HG02884 (cell line): ENCODE results near the gene BTF3L4.
"Not testable (repeated sequence)": the region's sequence is repeated elsewhere in the genome, so short reads cannot be mapped to it uniquely, and the experiment has no call there.

Experiments
- ATAC-seq: cut with Tn5 transposase; IDR thresholded peaks from one replicate; pipeline ENCODE4 v1.9.1; 2021; ENCODE audit warnings: mild to moderate bottlenecking, moderate library complexity; ENCODE audit not compliant: unreplicated experiment

BTF3L4 gene

DNA sequence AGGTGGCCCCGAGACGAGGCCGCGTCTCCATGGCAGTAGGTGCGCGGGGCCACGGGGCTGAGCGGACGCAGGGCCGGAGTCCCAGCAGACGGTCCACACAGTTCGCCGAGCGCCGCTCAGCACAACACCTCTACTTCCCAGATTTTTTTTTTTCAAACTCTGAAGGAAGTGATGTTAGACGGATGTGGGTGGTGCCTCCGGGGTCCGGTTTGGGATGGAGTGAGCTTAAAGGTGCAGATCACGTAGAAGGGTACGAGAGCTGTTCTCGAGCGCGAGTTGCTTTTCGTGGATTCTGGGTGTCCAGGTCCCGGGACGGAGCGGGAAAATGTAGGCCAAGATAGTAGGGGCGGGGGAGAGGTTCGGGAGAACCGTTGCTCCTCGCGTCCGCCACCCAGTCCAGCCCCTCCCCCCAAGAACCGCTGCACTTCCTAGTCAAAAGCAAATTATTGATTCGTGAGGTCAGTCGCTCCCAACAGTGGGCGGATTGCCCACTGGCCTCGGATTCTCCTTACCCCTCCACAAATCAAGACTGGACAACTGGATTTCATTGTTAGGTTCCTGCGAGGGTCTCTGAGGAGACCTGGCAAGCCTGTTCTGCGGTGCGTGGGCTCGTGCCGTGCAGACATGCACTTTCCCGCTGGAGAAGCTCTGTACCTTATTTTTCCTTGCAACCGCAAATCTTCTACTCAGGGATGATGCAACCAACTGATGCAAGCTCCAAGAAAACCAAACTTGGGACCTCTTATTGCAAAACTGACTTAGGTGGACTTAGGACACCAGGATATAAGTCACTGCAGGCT is 829 bp upstream of the BTF3L4 start, which contains the start of gene TXNDC12:
TSS of gene TXNDC12 (minus strand) at position 126 of the 800 bp plus-strand sequence. CDS start at position 31, 95 bp downstream.
- no peak for ATAC-seq

- no peak for ATAC-seq
Measured at GRCh38 chr1:52055866-52056162, 281 bp upstream of the BTF3L4 start.

DNA sequence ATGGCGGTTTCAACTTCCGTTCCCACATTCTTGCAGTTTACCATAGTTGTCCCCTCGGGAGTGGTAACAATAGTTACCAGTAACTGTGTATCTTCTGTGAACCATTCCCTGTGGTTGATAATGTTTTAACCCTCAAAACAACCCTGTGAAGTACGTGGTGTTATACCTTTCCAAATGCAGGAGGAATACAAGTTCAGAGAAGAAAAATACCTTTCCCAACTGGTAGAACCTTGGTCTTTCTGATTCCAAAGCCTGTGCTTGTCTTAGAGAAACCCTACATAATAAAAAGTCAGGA is 789 bp downstream of the BTF3L4 start:
- peak; percentile 31 for ATAC-seq

DNA sequence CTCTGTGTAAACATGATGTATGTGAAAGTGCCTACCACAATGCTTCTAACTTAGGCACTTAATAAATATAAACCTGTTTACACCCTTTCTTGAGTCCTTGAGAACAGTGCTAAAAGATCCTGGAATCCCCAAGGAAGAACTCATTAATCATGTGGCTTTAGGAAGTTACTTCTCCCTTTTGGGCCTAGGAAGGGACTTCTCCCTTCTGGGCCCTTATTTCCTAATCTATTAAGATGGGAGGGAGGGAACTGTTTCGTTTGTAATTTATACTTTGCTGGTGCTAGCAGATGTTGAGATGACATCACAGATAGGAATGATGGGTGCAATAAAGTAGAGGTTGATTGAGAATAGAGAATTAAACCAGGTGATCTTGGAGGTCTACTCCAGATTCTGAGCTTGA is 1.2 kb downstream of the BTF3L4 start:
- no peak for ATAC-seq

DNA sequence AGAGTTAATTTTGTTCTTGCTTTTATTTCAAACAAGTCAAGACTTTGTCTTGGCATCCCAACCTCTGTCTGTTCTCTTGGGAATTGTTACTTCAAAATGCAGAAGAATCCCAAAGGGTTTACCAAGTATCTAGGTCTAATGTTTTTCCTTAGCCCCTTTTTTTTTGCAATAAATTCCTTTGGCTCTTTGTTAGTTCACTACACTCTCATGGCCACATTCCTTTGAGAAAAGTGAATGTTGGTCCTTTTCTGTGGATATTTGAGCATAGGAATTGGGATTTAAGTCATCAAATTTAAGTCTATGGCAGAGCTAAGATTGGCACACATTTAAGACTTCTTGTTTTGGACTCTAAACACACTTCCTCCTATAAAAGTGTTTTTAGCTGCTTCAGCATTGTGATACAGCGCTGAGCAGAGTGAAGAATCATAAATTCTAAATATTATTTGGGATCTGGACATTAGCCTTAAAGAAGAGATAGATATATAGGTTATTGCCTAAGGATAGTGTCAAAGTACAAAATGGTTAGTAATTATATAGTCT is 1.9 kb downstream of the BTF3L4 start:
- ATAC-seq, result no peak

GRCh38 chr1:52059321-52059720 is 3.2 kb downstream of the BTF3L4 start:
- ATAC-seq, result no peak

GRCh38 chr1:52059888-52060287 is 3.8 kb downstream of the BTF3L4 start:
- no peak for ATAC-seq

DNA sequence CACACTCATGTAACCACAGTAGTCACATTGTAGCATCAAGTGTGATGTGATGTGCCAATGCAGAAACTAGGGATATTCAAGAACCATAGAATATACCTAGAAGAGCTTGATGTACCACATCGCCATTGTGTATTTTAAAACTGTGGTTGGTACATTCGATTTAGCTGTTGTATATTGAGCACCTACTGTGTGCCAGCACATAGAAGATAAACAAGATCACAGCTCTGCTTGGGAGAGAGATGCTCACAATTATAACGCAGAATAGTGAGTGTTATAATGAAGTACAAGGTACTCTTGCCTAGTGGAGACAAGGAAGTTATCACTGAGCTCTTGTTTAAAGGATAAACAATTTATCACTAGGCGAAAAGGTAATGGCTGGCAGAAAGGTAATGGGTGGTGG is 4.7 kb downstream of the BTF3L4 start:
- ATAC-seq, result no peak

DNA sequence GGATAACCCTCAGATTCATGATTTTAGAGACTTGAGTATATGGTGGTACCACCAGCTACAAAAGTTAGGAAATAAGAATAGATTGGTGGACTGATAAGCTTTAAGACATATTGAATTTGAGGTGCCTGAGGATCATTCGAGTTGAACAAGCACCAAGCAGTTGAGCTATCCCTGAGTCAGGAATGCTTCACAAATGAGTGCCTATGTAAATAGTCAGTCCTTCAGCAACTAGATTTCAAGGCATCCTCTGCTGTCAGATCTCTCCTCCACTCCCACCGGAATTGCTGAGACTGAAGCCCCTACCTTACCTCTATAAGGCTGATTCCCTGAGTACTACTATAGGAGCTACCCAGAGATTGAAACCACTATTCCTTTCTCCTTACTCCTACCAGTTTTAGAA is 7.1 kb downstream of the BTF3L4 start:
- no peak for ATAC-seq

- ATAC-seq, result no peak
Measured at GRCh38 chr1:52070704-52071103, 14.6 kb downstream of the BTF3L4 start.

DNA sequence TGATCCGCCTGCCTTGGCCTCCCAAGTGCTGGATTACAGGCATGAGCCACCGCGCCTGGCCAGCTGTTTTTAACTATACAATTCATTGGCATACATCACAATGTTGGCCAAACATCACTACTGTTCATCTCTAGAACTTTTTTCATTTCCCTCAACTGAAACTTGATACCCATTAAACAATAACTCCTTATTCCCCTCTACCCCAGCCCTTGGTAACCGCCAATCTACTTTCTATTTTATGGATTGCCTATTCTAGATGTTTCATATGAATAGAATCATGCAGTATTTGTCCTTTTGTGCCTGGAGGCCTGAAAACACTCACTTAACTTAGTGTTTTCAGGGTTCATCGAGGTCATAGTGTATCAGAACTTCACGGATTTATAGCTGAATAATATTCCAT is 16.2 kb downstream of the BTF3L4 start:
- no peak for ATAC-seq

DNA sequence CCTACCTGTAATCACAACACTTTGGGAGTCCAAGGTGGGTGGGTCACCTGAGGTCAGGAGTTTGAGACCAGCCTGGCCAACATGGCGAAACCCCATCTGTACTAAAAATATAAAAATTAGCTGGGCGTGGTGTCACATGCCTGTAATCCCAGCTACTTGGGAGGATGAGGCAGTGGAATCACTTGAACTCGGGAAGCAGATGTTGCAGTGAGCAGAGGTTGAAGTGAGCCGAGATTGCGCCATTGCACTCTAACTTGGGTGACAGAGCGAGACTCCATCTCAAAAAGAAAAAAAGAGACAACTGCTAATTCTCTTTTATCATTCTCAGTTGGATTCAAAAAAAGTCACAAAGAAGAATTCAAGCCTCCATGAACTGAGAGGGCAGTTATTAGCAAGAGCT is 21.2 kb downstream of the BTF3L4 start:
- ATAC-seq, result not testable (repeated sequence)

GRCh38 chr1:52080014-52080415 is 23.9 kb downstream of the BTF3L4 start:
- no peak for ATAC-seq

GRCh38 chr1:52087892-52088291 is 31.8 kb downstream of the BTF3L4 start:
- ATAC-seq, result not testable (repeated sequence)

- not testable (repeated sequence) for ATAC-seq
Measured at GRCh38 chr1:52094300-52094699, 38.2 kb downstream of the BTF3L4 start.

DNA sequence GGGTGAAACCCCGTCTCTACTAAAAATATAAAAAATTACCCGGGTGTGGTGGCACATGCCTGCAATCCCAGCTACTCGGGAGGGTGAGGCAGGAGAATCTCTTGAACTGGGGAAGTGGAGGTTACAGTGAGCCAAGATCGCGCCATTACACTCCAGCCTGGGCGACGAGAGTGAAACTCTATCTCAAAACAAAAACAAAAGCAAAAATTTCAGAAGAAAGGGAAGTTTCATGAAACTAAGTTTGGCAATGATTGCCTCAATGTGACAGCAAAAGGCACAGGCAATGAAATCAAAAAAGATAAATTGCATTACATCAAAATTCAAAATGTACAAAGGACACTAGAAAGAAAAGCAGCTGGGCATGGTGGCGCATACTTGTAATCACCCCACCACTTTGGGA is 40.1 kb downstream of the BTF3L4 start:
- ATAC-seq, result no peak

GRCh38 chr1:52098139-52098871 is 42.2 kb downstream of the BTF3L4 start:
- ATAC-seq, result no peak

- no peak for ATAC-seq
Measured at GRCh38 chr1:52102336-52103013, 46.4 kb downstream of the BTF3L4 start.

DNA sequence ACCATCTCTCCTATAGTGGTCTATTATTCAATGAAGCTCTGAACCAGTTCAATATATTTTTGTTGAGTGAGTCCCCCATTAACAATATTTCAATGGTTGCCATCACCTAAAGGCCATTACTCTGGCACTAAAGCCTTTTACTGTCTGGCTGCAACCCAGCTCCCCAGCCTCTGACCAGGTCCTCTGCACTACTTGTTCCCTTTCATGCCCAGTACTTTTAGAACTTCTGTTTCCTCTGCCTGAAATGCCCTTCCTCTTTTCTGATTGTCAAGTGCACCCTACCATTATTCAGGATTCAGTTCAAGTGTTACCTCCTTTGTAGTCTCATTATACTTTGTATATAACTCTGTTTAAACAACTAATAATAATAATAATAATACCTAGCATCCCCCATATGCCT is 55.4 kb downstream of the BTF3L4 start:
- no peak for ATAC-seq

- ATAC-seq, result no peak
Measured at GRCh38 chr1:52112489-52112888, 56.4 kb downstream of the BTF3L4 start.

DNA sequence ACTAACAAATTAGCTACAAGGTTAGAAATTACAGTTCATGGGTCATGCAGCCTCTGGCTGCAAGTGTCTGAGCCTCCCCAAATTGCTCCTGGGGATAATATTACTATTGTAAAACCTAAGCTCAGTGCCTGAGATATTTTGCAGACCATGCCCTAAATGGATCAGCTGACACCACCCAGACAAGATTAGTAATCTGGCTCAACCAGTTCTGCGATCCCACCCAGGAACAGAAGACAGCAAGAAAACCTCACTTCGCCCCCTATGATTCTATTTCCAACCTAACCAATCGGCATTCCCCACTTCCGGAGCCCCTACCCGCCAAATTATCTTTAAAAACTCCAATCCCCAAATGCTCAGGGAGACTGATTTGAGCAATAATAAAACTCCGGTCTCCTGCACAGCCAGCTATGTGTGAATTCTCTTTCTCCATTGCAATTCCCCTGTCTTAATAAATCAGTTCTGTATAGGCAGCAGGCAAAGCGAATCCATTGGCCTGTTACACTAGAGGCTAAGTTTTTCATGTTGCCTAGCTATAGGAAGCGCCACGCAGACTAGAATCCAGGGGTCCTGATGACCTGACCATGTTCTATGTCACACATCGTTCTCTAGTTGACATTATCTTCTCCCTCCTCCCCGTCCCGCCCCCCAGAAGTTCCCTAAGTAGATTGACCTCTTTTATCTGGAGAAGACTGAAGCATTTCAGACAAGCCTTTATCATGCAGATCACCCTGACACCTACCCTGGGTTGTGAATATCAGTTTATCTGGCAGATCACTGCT is 63.4 kb downstream of the BTF3L4 start:
- no peak for ATAC-seq
